ENCODE results near the gene C9orf50.
"Not testable (repeated sequence)": the region's sequence is repeated elsewhere in the genome, so short reads cannot be mapped to it uniquely, and the experiment has no call there.

C9orf50 gene
- 0 to 0.19 (median 0.04) reads per million in 3 experiments for total RNA-seq

GRCh38 chr9:129620669-129621295, at the start of gene C9orf50:
C9orf50 (minus strand) TSS chr9:129621101; CDS start chr9:129620574, 527 bp downstream.
- DNase-seq = no peak

- DNase-seq = no peak
Measured at GRCh38 chr9:129669946-129670345, 49.0 kb upstream of the C9orf50 start.

GRCh38 chr9:129669141-129669718, 48.3 kb upstream of the C9orf50 start:
- no peak for DNase-seq

GRCh38 chr9:129667850-129668249, 46.9 kb upstream of the C9orf50 start:
- no peak for DNase-seq

GRCh38 chr9:129667378-129667777, 46.5 kb upstream of the C9orf50 start:
- no peak for DNase-seq

- no peak for DNase-seq
Measured at GRCh38 chr9:129666575-129666974, 45.7 kb upstream of the C9orf50 start.

GRCh38 chr9:129665814-129666520, 45.1 kb upstream of the C9orf50 start:
- no peak for DNase-seq

GRCh38 chr9:129665389-129665775, 44.5 kb upstream of the C9orf50 start, which contains the start of gene PRRX2:
PRRX2 (plus strand) TSS chr9:129665647; CDS start chr9:129665868, 221 bp downstream.
- DNase-seq = no peak

GRCh38 chr9:129664746-129665388, 44.0 kb upstream of the C9orf50 start:
- DNase-seq = no peak

- not testable (repeated sequence) for DNase-seq
Measured at GRCh38 chr9:129662239-129662638, 41.3 kb upstream of the C9orf50 start.

- DNase-seq = no peak
Measured at GRCh38 chr9:129661029-129661428, 40.1 kb upstream of the C9orf50 start.

- no peak for DNase-seq
Measured at GRCh38 chr9:129656795-129657390, 36.0 kb upstream of the C9orf50 start.

GRCh38 chr9:129655696-129656095, 34.8 kb upstream of the C9orf50 start:
- DNase-seq = no peak

- DNase-seq = no peak
Measured at GRCh38 chr9:129655154-129655553, 34.3 kb upstream of the C9orf50 start.

GRCh38 chr9:129654554-129655040, 33.7 kb upstream of the C9orf50 start:
- DNase-seq = no peak

GRCh38 chr9:129653823-129654553, 33.1 kb upstream of the C9orf50 start:
- no peak for DNase-seq

GRCh38 chr9:129650680-129651235, 29.9 kb upstream of the C9orf50 start:
- no peak for DNase-seq

- no peak for DNase-seq
Measured at GRCh38 chr9:129649726-129650679, 29.1 kb upstream of the C9orf50 start.

- DNase-seq = no peak
Measured at GRCh38 chr9:129648764-129649115, 27.8 kb upstream of the C9orf50 start.

GRCh38 chr9:129648092-129648763, 27.3 kb upstream of the C9orf50 start:
- no peak for DNase-seq

Measured in central memory CD4-positive, alpha-beta T cell (primary cell).